ENCODE data around the gene FZD7.

GRCh38 chr2:201994973-201995638 is 38.5 kb upstream of the FZD7 start:
- TF ChIP-seq CTCF (IDR thresholded peaks at IDR 0.05 in 2 of 3, conservative IDR thresholded peaks at IDR 0.05 in 1 of 3; ENCODE audit: control insufficient read depth in 2 of 3, extremely low read depth in 1 of 3, insufficient read depth in 1 of 3, low read depth in 3 of 3, low read length in 3 of 3) (no peak), RB1 (IDR thresholded peaks at IDR 0.05; ENCODE audit: borderline replicate concordance) (no peak), MEF2A (IDR thresholded peaks at IDR 0.05; ENCODE audit: insufficient read depth, low read depth, low read length) (no peak), POLR2A (IDR thresholded peaks at IDR 0.05; ENCODE audit: low read depth, low read length) (no peak)

Data from GM12878 (cell line).